Measurements from ENCODE around the gene CFLAR. TPM values are rescaled to one million over a fixed set of nuclear protein-coding genes. Genes with fewer than 3 reads are reported as not detected.
A peak's percentile ranks its signal among the peaks of the same experiment; 100 is the strongest.

The CFLAR gene
- total and polyA plus RNA-seq, 9 of the 15 experiments (the other 6 are each of a cell fraction or from before 2014, with no cell fraction given) = 27.5 to 102 (median 54.0) TPM

DNA sequence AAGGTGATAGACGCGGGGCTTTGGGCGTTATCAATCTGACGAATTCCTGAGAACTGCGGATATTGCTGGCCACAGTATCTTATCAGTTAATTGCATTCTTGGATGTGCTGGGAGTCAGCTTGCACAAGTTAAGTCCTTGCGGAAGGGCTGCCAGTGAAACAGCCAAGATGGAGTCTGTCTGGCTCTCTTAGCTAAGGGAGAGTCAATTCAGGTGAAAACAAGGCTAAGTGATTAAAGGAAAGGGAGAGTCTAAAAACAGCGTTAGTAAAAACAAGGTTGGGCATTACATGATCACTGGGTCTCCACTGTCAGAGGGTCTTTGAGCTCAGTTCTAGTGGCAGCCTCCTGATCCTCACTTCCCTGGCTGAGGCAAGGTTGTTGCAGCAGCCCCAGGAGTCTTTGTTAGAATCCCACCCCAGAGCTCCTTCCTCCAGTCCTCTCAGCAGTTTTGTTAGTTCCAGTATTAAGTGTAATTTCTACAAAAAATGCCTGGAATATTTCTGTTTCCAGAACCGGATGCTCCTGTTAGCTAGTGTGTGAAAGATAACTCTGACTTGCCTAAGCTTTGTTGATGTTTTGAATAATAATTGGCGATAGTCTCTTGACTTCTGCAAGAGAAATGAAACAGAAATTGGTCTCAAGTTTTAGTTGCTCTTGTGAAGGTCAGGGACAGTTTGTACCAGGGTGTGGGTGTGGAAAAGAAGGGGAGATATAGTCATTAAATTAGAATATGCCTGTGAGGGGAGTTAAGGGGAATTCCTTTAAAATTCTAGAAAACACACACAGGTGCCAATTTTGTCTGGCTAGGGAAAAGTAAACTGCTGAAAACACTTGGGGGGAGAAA is 10.6 kb downstream of the CFLAR start (continued):
- TF ChIP-seq, protein P1, sequence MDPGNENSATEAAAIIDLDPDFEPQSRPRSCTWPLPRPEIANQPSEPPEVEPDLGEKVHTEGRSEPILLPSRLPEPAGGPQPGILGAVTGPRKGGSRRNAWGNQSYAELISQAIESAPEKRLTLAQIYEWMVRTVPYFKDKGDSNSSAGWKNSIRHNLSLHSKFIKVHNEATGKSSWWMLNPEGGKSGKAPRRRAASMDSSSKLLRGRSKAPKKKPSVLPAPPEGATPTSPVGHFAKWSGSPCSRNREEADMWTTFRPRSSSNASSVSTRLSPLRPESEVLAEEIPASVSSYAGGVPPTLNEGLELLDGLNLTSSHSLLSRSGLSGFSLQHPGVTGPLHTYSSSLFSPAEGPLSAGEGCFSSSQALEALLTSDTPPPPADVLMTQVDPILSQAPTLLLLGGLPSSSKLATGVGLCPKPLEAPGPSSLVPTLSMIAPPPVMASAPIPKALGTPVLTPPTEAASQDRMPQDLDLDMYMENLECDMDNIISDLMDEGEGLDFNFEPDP (CRISPR knock-in tag; IDR thresholded peaks at IDR 0.05) = peak; percentile 97
- no peak for TF ChIP-seq CHD1 (IDR thresholded peaks at IDR 0.05; ENCODE audit: low read length)
- TF ChIP-seq, protein P2, sequence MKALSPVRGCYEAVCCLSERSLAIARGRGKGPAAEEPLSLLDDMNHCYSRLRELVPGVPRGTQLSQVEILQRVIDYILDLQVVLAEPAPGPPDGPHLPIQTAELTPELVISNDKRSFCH (CRISPR knock-in tag; IDR thresholded peaks at IDR 0.05) = peak; percentile 92
- TF ChIP-seq, protein P2 (tag; IDR thresholded peaks at IDR 0.05) = peak; percentile 100
- TF ChIP-seq FIP1L1 (IDR thresholded peaks at IDR 0.05; ENCODE audit: low read depth, low read length, poor library complexity, severe bottlenecking) = no peak
- TF ChIP-seq, protein P3, sequence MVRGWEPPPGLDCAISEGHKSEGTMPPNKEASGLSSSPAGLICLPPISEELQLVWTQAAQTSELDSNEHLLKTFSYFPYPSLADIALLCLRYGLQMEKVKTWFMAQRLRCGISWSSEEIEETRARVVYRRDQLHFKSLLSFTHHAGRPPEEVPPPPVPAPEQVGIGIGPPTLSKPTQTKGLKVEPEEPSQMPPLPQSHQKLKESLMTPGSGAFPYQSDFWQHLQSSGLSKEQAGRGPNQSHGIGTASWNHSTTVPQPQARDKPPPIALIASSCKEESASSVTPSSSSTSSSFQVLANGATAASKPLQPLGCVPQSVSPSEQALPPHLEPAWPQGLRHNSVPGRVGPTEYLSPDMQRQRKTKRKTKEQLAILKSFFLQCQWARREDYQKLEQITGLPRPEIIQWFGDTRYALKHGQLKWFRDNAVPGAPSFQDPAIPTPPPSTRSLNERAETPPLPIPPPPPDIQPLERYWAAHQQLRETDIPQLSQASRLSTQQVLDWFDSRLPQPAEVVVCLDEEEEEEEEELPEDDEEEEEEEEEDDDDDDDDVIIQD (CRISPR knock-in tag; IDR thresholded peaks at IDR 0.05) = peak; percentile 96
- TF ChIP-seq RFX1 (IDR thresholded peaks at IDR 0.05) = no peak
- no peak for TF ChIP-seq SRSF9 (IDR thresholded peaks at IDR 0.05; ENCODE audit: borderline replicate concordance, low read depth, low read length)
- no peak for TF ChIP-seq CBX2 (IDR thresholded peaks at IDR 0.05; ENCODE audit: insufficient read depth, low read length, poor library complexity, severe bottlenecking)
- no peak for TF ChIP-seq TCF7L2 (IDR thresholded peaks at IDR 0.05; ENCODE audit: low read depth, low read length)
- peak; percentile 97 for TF ChIP-seq ZNF212 (CRISPR knock-in tag; IDR thresholded peaks at IDR 0.05)
- no peak for TF ChIP-seq MAFK (IDR thresholded peaks at IDR 0.05; ENCODE audit: low read length)
- 0 out of 2 replicates have a peak, but pooled peaks have one; percentile 22 for TF ChIP-seq KAT7 (CRISPR knock-in tag; IDR thresholded peaks at IDR 0.05; ENCODE audit: borderline replicate concordance)
- TF ChIP-seq ATF7 (IDR thresholded peaks at IDR 0.05) = no peak
- TF ChIP-seq, protein P4, sequence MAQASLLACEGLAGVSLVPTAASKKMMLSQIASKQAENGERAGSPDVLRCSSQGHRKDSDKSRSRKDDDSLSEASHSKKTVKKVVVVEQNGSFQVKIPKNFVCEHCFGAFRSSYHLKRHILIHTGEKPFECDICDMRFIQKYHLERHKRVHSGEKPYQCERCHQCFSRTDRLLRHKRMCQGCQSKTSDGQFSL (CRISPR knock-in tag; IDR thresholded peaks at IDR 0.05) = no peak
- TF ChIP-seq, protein P4 (tag; IDR thresholded peaks at IDR 0.05) = peak in 1 of 2 experiments; percentile 99; a peak in 2 of 4 replicates
- peak; percentile 98 for TF ChIP-seq PTTG1 (tag; IDR thresholded peaks at IDR 0.05; ENCODE audit: low read depth)
- TF ChIP-seq GATAD2A (IDR thresholded peaks at IDR 0.05) = peak; percentile 98
- no peak for TF ChIP-seq KHSRP (IDR thresholded peaks at IDR 0.05)
- TF ChIP-seq, protein P5, sequence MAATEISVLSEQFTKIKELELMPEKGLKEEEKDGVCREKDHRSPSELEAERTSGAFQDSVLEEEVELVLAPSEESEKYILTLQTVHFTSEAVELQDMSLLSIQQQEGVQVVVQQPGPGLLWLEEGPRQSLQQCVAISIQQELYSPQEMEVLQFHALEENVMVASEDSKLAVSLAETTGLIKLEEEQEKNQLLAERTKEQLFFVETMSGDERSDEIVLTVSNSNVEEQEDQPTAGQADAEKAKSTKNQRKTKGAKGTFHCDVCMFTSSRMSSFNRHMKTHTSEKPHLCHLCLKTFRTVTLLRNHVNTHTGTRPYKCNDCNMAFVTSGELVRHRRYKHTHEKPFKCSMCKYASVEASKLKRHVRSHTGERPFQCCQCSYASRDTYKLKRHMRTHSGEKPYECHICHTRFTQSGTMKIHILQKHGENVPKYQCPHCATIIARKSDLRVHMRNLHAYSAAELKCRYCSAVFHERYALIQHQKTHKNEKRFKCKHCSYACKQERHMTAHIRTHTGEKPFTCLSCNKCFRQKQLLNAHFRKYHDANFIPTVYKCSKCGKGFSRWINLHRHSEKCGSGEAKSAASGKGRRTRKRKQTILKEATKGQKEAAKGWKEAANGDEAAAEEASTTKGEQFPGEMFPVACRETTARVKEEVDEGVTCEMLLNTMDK (IDR thresholded peaks at IDR 0.05; ENCODE audit: borderline replicate concordance, insufficient read depth, low read depth, low read length, poor library complexity, severe bottlenecking) = no peak
- peak; percentile 90 for TF ChIP-seq ZNF23 (CRISPR knock-in tag; IDR thresholded peaks at IDR 0.05)
- TF ChIP-seq TRIM24 (IDR thresholded peaks at IDR 0.05) = no peak

Measured in K562 (cell line).